Liver (tissue), 9 donors: ENCODE measurements around the gene ASXL2. TPM values are rescaled to one million over a fixed set of nuclear protein-coding genes. Genes with fewer than 3 reads are reported as not detected.

Experiments used
- DNase-seq: peaks from one replicate; pipeline ENCODE4 v3.0.0-alpha.2; 2017; ENCODE audit warnings: low spot score
- H3K27ac ChIP-seq, 2 donors: one replicate each; pipeline ENCODE4 v1.7.0; 2013; ENCODE audit warnings: inconsistent platforms in 2 of 2, low read length in 2 of 2, control low read depth in 1 of 2, low read depth in 1 of 2, mild to moderate bottlenecking in 1 of 2
- H3K27me3 ChIP-seq, 4 donors: one replicate each; pipeline versions ENCODE4 v1.6.1 to v1.7.0; 2013; ENCODE audit warnings: low read length in 3 of 4, inconsistent platforms in 1 of 4, mild to moderate bottlenecking in 1 of 4, moderate library complexity in 1 of 4; ENCODE audit not compliant: control insufficient read depth in 4 of 4, insufficient read depth in 4 of 4
- H3K36me3 ChIP-seq, 4 donors: one replicate each; pipeline versions ENCODE4 v1.6.1 to v1.7.0; 2013; ENCODE audit warnings: low read length in 3 of 4, mild to moderate bottlenecking in 3 of 4, low read depth in 1 of 4, moderate library complexity in 1 of 4; ENCODE audit not compliant: control insufficient read depth in 4 of 4, insufficient read depth in 3 of 4
- H3K4me1 ChIP-seq, 4 donors: one replicate each; pipeline versions ENCODE4 v1.6.1 to v1.7.0; 2013; ENCODE audit warnings: low read length in 3 of 4, mild to moderate bottlenecking in 3 of 4, moderate library complexity in 1 of 4; ENCODE audit not compliant: control insufficient read depth in 4 of 4, insufficient read depth in 4 of 4
- H3K4me3 ChIP-seq, 3 donors: one replicate each; pipeline versions ENCODE4 v1.6.1 to v1.7.0; 2013; ENCODE audit warnings: low read length in 3 of 3, control low read depth in 1 of 3, low read depth in 1 of 3, mild to moderate bottlenecking in 1 of 3
- H3K9ac ChIP-seq, 2 donors: one replicate each; pipeline ENCODE4 v1.7.0; 2013; ENCODE audit warnings: low read length in 2 of 2, mild to moderate bottlenecking in 2 of 2, moderate library complexity in 2 of 2, control low read depth in 1 of 2, low read depth in 1 of 2
- H3K9me3 ChIP-seq, 4 donors: one replicate each; pipeline versions ENCODE4 v1.6.1 to v1.7.0; 2013; ENCODE audit warnings: low read length in 3 of 4; ENCODE audit not compliant: control insufficient read depth in 4 of 4
- ATF3 ChIP-seq: IDR thresholded peaks from 2 replicates; pipeline ENCODE4 v1.6.1; 2016; ENCODE audit warnings: antibody characterized with exemption
- CTCF ChIP-seq: fragments of 150-350 bp; IDR thresholded peaks from 2 replicates; pipeline ENCODE4 v1.5.1; 2017; ENCODE audit warnings: improper control_type of control experiment, low read depth, low read length; ENCODE audit not compliant: missing input control
- FOXA1 ChIP-seq: IDR thresholded peaks from 2 replicates; pipeline ENCODE4 v1.6.1; 2016; ENCODE audit warnings: antibody characterized with exemption
- FOXA2 ChIP-seq: IDR thresholded peaks from 2 replicates; pipeline ENCODE4 v1.6.1; 2016; ENCODE audit warnings: antibody characterized with exemption
- GABPA ChIP-seq, 2 donors: IDR thresholded peaks in 1 of 2; conservative IDR thresholded peaks in 1 of 2; 2 replicates each; pipeline ENCODE4 v1.6.1; 2016; ENCODE audit warnings: antibody characterized with exemption in 2 of 2, mild to moderate bottlenecking in 1 of 2, moderate library complexity in 1 of 2
- HNF4G ChIP-seq: IDR thresholded peaks from 2 replicates; pipeline ENCODE4 v1.6.1; 2016; ENCODE audit warnings: antibody characterized with exemption
- JUND ChIP-seq, 2 donors: IDR thresholded peaks; 2 replicates each; pipeline ENCODE4 v1.6.1; 2016; ENCODE audit warnings: antibody characterized with exemption in 2 of 2
- REST ChIP-seq: IDR thresholded peaks from 2 replicates; pipeline ENCODE4 v1.6.1; 2016; ENCODE audit warnings: antibody characterized with exemption, mild to moderate bottlenecking
- RXRA ChIP-seq, 2 donors: IDR thresholded peaks; 2 replicates each; pipeline ENCODE4 v1.6.1; 2017 to 2018; ENCODE audit warnings: antibody characterized with exemption in 2 of 2, mild to moderate bottlenecking in 1 of 2
- SP1 ChIP-seq: IDR thresholded peaks from 2 replicates; pipeline ENCODE4 v1.6.1; 2018; ENCODE audit warnings: antibody characterized with exemption, mild to moderate bottlenecking
- TAF1 ChIP-seq: conservative IDR thresholded peaks from 2 replicates; pipeline ENCODE4 v1.6.1; 2016; ENCODE audit warnings: antibody characterized with exemption, mild to moderate bottlenecking
- ZBTB33 ChIP-seq: IDR thresholded peaks from 2 replicates; pipeline ENCODE4 v1.6.1; 2016; ENCODE audit warnings: antibody characterized with exemption
- WGBS: extraction: QIAGEN DNeasy Blood & Tissue Kit; methylation state at CpG from one replicate; pipeline ENCODE4 v1.1.7; 2013; 5-methylcytosine and 5-hydroxymethylcytosine counted together
- polyA plus RNA-seq, 2 donors: library from polyadenylated mRNA; stranded (reverse) in 1 of 2; unstranded in 1 of 2; fragments of 200-250 nt in 1 of 2; fragments of >200 nt in 1 of 2; fragmentation: Nextera tagmentation in 1 of 2; extraction: Ambion mirVana in 1 of 2; gene quantifications; one replicate each; pipeline versions ENCODE4 v1.2.1 to v1.2.3, GENCODE V29; 2013 to 2015
- total RNA-seq, 2 donors: library from RNA; depleted of rRNA; stranded (reverse); fragments of >200 nt; gene quantifications; one replicate each; pipeline ENCODE4 v1.2.3, GENCODE V29; 2014
- donor health status: healthy.
- donor health status: healthy.
- donor health status: healthy.
- donor health status: healthy.
- donor health status: healthy.

The ASXL2 gene
- total and polyA plus RNA-seq, 4 donors: 2.4 to 7.3 (median 4.4) TPM

GRCh38 chr2:25685741-25686140 lies 192.5 kb downstream of the ASXL2 start:
- WGBS: 89% methylated on average over 2 of the region's 2 CpGs
- TF ChIP-seq CTCF: no peak
- TF ChIP-seq SP1: no peak
- no peak for TF ChIP-seq GABPA (IDR thresholded peaks at IDR 0.05 in 1 of 2, conservative IDR thresholded peaks at IDR 0.05 in 1 of 2)
- TF ChIP-seq FOXA2: peak; percentile 56
- TF ChIP-seq REST: no peak
- peaks cover 0 to 7% (median 0%) of the 10 kb centered on the region in 4 donors for H3K4me1 ChIP-seq
- H3K4me3 ChIP-seq: no peak overlapping the region
- no peaks in the 10 kb centered on the region for H3K36me3 ChIP-seq
- no peak overlapping the region for H3K9ac ChIP-seq
- H3K27me3 ChIP-seq: no peaks in the 10 kb centered on the region
- no peak for DNase-seq
- no peak overlapping the region for H3K27ac ChIP-seq
- no peaks in the 10 kb centered on the region for H3K9me3 ChIP-seq

GRCh38 chr2:25684577-25685473 lies 193.5 kb downstream of the ASXL2 start:
- no peak for DNase-seq
- Histone ChIP-seq H3K4me3 (no peak overlapping the region), H3K27me3 (no peaks in the 10 kb centered on the region), H3K27ac (no peak overlapping the region), H3K36me3 (no peaks in the 10 kb centered on the region), H3K9ac (no peak overlapping the region), H3K4me1 (peaks cover 0 to 7% (median 0%) of the 10 kb centered on the region in 4 donors), H3K9me3 (no peaks in the 10 kb centered on the region)
- 91% methylated on average over 20 of the region's 20 CpGs for WGBS
- TF ChIP-seq ZBTB33 (no peak), TAF1 (no peak), FOXA2 (no peak), ATF3 (no peak), SP1 (no peak), JUND (IDR thresholded peaks at IDR 0.05) (no peak), RXRA (IDR thresholded peaks at IDR 0.05) (no peak), FOXA1 (no peak), REST (no peak), HNF4G (no peak)
